HG03558 (cell line): Measurements from ENCODE around the gene NPLOC4.
"Not testable (repeated sequence)": the region's sequence is repeated elsewhere in the genome, so short reads cannot be mapped to it uniquely, and the experiment has no call there.

Source experiments
- ATAC-seq: cut with Tn5 transposase; IDR thresholded peaks from one replicate; pipeline ENCODE4 v1.9.1; 2021; ENCODE audit warnings: moderate number of reproducible peaks; ENCODE audit not compliant: unreplicated experiment; ENCODE audit errors: extremely low read depth

NPLOC4 gene

DNA sequence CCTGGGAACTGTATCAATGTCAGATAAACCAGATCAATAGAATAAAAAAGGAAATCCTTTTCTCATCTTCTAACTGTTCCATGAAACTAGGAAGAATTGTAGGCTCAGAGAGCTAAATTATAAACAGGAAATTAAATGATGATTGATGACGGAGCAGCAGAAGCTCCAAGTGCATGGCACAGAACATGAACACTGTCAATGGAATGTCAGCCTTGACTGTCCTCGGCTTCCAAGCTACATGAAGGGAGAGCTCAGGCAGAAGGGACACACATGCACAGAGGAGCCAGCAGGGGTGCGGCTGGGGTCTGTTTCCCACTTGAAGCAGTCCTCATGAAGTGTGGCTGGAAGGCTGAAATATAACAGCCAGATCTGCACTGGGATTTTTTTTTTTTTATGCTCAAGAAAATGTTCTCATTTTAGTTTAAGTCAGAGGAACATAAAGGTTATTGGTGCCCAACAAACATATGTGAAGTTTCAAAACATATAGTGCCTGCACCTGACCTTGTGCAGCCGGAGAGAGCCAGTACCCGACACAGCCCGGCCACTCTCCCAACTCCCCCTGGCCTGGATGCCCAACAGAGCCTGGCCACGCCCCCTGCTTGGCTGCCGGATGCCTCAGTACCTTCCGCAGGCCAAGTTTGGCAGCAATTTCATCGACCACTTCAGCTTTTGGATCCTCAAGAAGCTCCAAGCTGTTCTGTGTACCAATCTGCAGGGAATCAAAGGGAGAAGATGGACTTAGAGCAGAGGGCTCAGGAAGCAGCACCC is 37.0 kb downstream of the NPLOC4 start:
- ATAC-seq, result no peak

DNA sequence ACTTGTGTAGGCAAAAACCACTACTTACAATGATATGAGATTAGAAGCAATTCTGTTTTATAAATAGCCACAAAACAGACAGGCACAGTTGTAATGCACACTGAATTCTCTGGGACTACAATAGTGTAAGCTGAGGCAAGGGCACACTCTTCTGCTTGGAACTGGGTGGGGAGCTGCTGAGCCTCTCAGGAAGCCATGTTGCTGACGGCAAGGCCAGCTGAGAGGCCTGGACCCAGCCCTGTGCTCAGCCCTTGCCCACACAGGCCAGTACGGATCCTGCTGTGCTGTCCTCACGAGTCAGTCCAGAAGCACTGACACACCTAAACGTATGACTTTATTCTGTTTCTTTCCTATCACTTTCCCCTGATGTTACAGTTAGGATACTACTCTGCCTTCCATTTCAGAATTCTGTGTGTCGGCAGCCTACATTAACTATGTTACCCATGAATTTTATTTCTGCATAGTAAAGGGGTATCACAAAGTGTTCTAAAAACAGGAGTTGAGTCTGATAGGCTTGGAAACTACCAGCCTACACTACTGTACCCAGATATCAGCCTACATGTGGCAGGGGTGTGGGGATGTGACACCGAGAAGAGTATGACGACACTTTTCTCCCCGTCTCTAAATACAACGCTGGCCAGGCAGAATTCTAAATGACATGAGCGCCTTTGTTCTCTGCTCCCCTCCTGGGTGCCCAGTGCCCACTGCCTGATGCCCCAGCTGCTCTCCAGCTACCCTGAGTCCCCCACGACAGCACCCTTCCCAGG is 43.6 kb downstream of the NPLOC4 start:
- no peak for ATAC-seq

- ATAC-seq, result no peak
Observed at GRCh38 chr17:81591971-81592370, 44.9 kb downstream of the NPLOC4 start.

GRCh38 chr17:81590121-81590520 is 46.8 kb downstream of the NPLOC4 start:
- ATAC-seq, result no peak

GRCh38 chr17:81589612-81590011 is 47.3 kb downstream of the NPLOC4 start:
- no peak for ATAC-seq

DNA sequence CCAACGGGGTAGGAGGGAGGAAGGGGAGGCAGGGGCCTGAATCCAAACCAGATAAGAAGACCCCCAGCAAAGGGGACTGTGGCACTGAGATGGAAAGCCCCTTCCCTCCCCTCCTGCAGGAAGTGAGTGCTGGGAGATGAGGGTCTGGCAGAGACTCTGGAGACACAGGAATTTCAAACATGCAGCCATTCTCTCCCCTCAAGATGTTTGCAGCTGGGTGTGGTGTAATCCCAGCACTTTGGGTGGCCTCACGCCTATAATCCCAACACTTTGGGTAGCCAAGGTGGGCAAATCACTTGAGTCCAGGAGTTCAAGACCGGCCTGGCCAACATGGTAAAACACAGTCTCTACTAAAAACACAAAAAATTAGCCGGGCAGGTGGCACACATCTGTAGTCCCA is 50.8 kb downstream of the NPLOC4 start:
- ATAC-seq, result no peak

- ATAC-seq, result not testable (repeated sequence)
Observed at GRCh38 chr17:81584771-81585170, 52.1 kb downstream of the NPLOC4 start.

- no peak for ATAC-seq
Observed at GRCh38 chr17:81583589-81584342, 53.1 kb downstream of the NPLOC4 start.

- no peak for ATAC-seq
Observed at GRCh38 chr17:81582749-81583148, 54.2 kb downstream of the NPLOC4 start.

DNA sequence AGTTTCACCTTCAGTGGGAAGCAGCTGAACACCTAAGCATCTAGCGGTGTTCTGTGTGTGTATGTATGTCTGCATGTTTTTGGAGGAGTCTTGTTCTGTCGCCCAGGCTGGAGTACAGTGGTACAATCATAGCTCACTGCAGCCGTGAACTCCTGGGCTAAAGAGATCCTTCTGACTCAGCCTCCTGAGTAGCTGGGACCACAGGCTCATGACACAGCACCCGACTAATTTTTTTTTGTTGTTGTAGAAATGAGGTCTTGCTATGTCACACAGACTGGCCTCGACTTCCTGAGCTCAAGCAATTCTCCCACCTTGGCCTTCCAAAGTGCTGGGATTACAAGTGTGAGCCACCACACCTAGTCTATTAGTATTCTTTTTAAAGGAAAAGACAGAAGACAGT is 54.6 kb downstream of the NPLOC4 start:
- no peak for ATAC-seq

GRCh38 chr17:81581758-81582157 is 55.2 kb downstream of the NPLOC4 start:
- no peak for ATAC-seq

DNA sequence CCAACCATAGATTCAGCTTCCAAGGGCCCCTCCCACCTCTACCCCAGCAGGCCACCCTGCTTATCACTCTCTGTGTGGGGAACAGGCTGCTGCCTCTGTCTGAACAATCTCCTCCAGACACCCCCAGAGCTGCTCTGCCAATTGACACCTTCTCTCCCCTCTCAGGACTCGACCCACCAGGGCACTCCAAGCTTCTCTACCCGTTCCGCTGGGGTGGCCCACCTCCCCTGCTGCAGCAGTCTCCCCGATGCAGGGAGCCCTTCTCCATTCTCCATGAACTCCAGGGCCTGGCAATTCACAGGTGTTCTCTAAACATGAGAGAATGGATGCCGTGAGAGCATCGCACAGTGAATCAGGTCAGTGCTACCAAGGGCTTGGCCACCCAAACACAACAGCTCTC is 56.4 kb downstream of the NPLOC4 start:
- no peak for ATAC-seq

DNA sequence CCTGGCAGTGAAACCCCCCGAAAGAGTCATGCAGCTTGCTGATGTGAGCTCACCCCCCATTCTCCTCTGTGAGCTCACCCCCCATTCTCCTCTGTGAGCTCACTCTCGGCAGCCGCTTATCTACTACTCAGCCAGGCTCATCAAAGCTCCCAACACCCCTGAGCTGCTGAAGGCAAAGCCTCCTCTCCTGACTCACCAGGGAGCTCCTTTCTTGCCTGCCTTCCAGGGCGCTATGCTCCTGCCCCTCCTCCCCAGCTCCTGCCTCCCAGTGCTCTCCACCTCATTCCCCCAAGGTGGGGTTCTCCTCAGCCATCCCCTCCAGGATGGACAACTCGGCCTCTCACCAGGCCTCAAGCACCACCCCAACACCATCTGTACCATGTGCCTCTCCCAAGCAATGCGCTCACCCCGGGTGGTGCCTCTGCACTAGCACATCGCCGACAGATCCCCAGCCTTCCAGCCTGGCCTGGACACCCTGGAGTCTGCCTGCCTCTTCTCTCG is 57.0 kb downstream of the NPLOC4 start:
- no peak for ATAC-seq

DNA sequence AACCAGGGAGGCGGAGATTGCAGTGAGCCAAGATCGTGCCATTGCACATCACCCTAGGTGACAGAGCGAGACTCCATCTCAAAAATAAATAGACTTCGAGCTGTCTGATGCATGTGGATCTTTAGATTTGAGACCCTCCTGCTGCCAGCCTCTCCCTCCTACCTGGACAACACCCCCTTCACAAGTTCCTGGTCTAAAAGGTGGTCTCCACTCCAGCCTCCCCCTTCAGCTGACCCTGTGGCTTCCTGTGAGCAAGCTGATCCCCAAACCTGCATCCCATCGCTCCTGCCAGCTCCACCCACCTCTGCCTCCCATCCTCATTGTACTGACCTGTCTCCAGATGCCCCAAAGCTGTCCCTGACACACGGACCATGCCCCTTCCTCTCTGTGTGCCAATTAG is 57.6 kb downstream of the NPLOC4 start:
- ATAC-seq, result no peak

DNA sequence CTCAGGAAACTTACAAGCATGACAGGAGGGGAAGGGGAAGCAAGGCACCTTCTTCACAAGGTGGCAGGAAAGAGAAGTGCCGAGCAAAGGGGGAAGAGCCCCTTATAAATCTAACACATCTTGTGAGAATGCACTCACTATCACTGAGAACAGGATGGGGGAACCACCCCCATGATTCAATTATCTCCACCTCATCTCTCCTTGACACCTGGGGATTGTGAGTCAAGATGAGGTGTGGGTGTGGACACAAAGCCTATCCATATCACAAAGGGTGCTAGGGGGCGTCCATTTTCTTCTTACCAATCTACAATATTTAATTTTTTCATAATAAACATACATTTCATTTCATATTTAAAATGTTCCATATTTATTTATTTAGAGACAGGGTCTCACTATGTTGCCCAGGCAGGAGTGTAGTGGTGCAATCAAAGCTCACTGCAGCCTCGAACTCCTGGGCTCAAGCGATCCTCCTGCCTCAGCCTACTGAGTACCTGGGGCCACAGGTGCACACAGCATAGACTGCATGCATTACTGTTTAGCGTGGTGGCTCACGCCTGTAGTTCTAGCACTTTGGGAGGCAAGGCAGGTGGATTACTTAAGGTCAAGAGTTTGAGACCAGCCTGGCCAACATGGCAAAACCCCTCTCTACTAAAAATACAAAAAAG is 58.2 kb downstream of the NPLOC4 start:
- no peak for ATAC-seq

GRCh38 chr17:81578038-81578441 is 58.9 kb downstream of the NPLOC4 start:
- ATAC-seq, result no peak

GRCh38 chr17:81577278-81578000 is 59.5 kb downstream of the NPLOC4 start:
- no peak for ATAC-seq

DNA sequence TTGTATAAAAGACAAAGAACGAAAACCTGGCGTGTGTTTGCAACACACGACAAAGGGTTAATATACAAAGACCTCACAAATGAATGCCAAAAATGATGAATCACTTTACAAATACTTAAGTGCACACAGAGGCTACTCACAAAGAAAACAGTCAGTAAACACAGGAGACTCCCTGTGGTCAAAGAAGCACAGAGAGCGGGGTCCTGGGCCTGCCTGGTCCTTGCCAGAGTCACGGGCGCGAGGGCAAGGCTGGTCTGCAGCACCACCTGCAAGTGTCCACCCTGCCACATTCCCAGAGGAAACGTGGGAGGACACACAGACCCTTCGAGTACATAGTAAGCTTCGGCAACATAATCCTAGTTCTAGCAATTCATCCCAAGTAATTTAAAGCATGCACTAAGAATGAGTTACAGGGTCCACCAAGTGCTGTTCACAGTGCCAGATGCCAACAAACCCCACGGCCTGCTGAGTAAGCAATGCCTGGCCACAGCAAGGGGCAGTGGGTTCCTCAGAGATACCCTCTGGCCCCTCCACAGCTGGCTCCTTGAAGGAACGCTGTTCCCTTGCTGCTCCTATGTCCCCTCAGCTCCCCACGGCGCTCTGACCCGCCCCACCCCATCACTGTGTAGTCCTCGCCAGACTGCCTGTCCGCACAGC is 60.2 kb downstream of the NPLOC4 start:
- no peak for ATAC-seq

- no peak for ATAC-seq
Observed at GRCh38 chr17:81575836-81576235, 61.1 kb downstream of the NPLOC4 start.
